ENCODE data around the gene PTPN11.
"Not testable (repeated sequence)": the region's sequence is repeated elsewhere in the genome, so short reads cannot be mapped to it uniquely, and the experiment has no call there.

The PTPN11 gene

DNA sequence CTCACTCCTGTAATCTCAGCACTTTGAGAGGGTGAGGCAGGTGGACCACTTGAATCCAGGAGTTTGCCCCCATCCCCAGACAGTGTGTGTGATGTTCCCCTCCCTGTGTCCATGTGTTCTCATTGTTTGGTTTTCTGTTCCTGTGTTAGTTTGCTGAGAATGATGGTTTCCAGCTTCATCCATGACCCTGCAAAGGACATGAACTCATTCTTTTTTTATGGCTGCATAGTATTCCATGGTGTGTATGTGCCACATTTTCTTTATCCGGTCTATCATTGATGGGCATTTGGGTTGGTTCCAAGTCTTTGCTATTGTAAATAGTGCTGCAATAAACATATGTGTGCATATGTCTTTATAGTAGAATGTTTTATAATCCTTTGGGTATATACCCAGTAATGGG is 38.4 kb downstream of the PTPN11 start:
- DNase-seq, result not testable (repeated sequence)

DNA sequence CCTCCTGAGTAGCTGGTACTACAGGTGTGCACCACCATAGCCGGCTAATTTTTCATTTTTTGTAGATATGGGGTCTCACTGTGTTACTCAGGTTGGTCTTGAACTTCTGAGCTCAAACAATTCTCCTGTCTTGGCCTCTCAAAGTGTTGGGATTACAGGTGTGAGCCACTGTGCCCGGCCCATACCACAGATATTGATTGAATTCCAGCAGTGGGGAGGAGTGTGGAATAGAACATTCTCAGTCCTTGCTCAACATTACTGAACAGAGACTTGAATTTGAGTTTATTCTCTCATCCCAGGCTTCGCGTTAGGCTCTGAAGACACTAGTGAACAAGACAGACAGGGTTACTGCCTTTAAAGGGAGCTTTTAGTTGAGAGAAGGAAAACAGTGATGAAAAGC is 39.6 kb downstream of the PTPN11 start:
- DNase-seq, result no peak

DNA sequence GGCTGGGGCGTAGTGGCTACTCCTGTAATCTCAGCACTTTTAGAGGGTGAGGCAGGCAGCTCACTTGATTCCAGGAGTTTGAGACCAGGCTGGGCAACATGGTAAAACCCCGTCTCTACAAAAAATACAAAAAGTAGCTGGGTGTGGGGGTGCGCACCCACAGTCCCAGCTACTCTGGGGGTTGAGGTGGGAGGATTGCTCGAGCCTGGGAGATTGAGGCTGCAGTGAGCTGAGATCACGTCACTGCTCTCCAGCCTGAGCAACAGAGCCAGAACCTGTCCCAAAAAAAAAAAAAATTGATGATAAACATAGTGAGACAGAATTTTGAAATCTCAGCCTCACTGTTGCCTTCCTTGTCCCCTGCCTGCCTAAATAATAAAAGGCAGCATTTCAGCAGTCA is 40.0 kb downstream of the PTPN11 start:
- DNase-seq, result no peak

DNA sequence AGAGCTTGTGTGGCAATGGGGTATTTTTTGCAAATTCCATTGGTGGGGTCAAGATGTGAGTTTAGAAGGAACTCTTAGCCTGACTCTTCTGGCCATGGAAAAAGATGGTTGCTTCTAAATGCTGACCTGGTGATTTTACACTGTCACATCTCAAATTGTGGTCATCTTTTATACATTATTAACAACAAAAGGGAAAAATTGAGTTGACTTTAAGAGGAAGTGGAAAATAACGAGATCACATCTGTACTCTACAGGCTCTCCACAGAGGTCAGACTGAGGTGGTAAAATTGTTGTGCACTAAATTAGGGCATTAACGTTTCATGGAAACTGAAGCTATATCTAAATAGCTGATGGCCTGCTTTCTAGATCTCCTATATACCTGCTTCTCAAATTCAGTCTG is 44.7 kb downstream of the PTPN11 start:
- DNase-seq, result no peak

DNA sequence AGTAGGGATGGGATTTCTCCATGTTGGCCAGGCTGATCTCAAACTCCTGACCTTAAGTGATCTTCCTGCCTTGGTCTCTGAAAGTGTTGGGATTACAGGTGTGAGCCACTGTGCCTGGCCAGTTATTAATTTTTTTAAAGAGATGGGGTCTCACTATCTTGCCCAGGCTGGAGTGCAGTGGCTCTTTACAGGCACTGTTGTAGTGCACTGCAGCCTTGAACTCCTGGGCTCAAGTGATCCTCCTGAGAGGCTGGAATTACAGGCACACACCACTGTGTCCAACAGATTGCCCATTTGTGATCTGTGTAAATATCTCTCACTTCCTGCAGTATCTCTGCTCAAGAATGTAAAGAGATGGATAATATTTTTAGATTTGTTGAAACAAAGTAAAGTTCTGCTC is 45.9 kb downstream of the PTPN11 start:
- no peak for DNase-seq

DNA sequence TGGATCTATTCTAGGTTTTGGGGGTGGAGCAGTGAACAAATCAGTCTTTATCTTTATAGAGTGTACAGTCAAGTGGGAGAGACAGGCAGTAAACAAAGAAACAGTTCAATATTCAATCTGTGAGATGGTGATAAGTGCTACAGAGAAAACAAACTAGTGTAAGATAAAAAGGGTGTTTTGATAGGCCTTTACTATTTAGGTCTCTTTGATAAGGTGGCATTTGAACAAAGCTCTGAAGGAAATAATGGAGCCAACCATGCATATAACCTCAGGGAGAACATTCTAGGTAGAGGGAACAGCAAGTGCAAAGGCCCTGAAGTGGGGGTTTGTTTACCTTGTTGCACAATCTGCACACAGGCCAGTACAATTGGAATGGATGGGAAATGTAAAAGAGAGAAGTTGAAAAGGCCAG is 47.3 kb downstream of the PTPN11 start:
- no peak for DNase-seq

DNA sequence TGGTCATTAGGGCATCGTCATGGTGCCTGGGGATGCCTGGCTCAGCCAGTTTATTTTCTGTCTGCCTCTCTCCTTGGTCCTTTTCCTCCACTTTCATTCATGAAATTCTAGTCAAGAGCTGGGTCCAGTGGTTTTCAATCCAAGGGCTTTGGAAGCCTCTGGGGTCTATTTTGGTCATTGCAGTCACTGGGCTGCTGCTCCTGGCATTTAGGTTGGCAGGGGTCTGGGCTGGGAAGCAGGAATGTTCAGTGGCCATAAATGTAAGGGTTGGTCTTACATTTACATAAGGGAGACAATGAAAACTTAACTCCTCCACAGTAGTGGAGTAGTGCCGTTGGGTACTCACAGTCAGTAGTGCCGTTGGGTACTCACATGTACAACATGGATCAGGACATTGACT is 48.1 kb downstream of the PTPN11 start:
- no peak for DNase-seq

DNA sequence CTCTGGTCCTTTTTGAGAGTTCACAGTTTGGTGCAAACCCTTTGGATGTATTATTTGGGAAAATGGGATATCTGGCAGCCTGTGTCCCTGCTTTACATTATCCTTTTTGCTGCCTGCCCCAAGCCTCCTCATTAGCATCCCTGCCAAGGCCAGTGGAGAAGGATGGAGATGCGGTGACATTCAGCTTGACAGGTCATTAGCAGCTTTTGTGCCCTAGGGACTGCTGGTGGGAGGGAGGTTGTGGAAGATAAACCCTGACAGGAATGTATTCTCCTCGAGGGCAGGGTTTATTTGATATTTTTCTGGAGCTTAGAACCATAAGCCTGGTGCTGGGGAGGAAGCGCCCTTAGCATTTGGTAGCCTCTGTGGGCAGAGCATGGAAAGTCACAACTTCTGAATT is 49.3 kb downstream of the PTPN11 start:
- DNase-seq, result no peak

DNA sequence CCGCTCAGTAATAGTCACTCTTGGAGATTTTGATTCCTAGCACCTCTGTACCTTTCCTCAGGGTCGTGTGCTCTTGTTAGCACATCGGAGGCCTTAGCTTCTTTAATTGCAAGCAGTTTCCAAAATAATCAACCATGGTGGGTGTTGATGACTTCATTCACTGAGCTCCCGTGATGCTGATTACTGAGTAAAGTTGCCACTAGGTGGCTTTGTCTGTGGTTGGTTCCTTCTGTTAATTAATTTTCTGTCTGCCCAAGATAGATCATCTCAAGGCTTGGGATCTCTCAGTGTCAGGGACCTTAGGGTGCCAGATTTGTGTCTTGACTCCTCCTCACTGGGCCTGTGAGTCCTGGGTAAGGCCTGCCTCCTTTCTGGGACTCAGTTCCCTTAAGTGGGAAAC is 54.3 kb downstream of the PTPN11 start:
- DNase-seq, result no peak

DNA sequence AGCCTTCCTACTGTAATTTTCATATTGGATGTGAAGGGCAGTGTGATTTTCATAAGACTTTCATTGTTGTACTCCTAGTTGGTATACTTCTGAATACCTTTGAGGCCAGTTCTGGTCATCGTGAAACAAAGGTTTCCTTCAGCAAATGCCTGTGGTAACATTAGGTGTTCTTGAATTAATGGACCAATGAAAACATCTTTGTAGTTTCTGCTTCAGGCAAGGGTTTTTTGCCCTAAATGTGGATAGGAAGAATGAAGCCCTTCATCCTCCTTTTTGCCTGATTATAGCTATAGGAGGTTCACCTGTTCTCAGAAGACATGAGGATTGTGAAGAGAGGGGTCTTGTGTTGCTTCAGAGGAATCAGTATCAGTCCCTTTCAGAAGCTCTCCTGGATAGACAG is 60.7 kb downstream of the PTPN11 start:
- no peak for DNase-seq

DNA sequence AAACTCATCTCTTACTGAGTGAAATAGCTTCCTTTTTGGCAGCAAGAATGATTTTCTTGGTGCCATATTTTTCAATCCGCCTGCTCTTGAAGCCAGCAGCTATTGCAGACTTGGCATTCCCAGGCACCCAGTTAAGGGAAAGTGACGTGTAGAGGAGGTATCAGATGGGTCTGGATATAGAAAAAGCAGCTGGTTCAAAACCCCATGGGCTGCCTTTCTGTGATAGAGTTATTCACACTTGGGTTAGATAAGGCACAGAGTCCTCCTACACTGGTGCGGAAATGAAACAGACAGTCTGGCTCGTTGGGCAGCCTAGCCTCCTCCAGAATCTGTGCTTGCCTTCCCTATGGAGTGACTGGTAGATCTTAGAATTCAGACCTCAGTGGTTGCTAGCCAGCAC is 62.2 kb downstream of the PTPN11 start:
- DNase-seq, result no peak

DNA sequence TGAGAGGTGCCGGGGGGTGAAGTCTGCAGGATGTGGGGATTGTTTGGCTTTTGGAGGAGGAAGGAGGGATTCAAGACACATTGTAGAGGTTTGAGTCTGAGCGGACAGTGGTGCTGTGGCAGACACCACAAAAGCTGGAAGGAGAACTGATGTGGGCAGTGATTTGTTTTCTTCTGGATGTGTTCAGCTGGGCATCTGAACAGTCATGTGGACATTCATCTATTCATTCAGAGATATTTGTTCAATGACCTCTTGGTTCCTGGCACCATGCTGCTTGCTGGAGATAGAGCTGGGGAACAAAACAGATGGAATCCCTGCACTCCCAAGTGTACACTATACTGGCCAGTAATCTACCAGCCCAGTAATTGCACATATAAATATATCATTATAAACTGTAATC is 64.0 kb downstream of the PTPN11 start:
- no peak for DNase-seq

DNA sequence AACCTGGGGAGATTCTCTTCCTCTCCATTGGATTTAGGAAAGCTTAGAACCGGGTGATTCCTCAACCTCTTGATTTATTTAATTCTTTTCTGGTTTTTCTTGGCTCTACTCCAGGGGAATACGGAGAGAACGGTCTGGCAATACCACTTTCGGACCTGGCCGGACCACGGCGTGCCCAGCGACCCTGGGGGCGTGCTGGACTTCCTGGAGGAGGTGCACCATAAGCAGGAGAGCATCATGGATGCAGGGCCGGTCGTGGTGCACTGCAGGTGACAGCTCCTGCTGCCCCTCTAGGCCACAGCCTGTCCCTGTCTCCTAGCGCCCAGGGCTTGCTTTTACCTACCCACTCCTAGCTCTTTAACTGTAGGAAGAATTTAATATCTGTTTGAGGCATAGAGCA is 67.6 kb downstream of the PTPN11 start:
- no peak for DNase-seq

DNA sequence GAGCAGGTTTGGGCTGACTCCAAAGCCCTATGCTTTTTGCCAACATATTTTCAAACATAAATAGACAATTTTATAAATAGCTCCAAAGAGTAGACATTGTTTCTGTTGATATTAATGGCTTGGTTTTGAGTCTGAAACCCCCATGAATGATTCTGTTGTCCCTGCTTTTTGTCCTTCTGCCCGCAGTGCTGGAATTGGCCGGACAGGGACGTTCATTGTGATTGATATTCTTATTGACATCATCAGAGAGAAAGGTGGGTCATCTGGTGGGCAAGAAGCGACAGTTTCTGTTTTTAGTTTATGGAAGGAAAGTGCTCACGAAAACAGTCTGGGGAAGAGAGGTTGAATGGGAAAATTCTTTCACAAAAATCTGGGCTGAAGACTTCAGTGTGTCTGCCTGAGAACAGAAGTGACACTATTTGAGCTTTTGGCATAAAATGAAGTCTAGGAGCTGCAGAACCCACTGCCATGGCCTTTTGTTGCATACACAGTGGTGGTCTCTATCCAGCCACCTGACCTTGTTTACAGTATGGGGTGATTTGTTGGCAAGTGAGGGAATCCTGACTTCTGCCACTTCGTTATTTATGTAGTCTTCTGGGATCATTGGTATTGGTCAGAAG is 69.6 kb downstream of the PTPN11 start:
- DNase-seq, result no peak

DNA sequence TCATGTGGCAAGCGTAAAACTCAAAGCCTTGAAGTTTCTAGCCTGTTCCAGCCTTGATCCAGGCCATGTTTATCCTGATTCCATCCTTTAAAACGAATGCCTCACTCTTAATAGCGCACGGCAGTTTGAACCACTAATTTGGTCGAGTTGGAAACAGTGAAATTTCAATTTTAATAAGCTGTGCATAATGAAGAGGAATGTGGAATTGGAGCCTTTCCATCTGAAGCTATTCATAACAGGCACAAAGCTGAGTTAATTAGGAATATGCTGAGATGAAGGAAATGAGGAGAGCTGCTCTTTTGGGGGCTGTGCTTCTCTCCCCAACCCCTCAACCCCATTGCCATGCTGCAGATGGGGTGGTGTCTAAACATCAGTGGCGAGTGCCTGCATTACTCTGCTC is 70.7 kb downstream of the PTPN11 start:
- no peak for DNase-seq

DNA sequence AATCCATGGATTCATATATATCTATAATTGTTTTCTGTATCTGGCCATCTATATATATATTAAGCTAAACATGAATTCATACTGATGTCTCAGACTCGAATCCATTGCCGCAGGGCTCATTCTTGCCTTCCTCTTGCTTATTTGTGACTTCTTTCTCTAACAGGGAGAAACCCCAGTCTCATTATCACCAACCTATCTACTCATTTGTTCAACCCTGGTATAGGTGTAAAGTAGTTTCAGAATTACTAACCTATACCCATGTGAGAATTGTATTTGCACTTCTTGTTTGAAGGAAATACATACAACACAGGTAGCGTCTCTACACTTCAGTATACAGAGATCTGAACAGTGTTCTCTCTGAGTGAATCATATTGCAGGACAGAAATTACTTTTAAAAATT is 77.7 kb downstream of the PTPN11 start:
- DNase-seq, result no peak

DNA sequence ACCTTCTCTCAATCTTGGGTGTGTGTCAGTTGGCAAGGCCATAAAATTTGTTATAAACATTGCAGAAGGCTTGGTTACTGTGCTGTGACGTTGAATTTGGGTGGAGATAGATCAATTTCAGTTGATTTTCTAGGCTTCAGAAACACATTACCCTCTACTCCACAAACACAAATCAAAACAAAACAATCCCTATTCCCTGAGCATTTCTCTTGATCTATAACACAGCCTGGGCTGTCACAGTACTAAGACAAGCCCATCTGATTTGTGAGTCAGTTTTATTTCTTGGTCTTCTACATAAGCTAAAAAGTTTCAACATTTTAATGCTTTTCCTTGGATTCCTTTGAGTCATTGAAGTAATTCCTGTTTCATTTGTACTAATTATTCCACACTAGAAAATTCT is 79.8 kb downstream of the PTPN11 start:
- no peak for DNase-seq

DNA sequence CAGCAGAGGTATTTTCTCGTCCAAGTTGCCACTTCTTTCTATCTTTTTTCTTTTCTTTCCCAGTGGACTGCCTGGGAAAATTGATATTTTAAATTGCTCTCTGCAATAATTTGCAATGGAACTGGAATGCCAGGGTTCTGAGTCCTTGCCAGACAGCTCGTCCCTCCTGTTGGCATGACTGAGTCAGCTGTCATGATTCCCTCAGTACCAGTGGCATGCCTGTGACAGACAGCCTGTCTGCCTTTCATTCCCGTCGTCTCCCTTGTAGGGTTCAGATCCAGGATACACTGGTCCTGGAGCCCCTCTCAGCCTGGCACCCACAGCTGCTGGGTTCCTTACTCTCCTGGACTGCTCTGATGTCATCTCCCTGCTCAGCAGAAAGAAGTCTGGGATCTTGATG is 84.8 kb downstream of the PTPN11 start:
- no peak for DNase-seq

DNA sequence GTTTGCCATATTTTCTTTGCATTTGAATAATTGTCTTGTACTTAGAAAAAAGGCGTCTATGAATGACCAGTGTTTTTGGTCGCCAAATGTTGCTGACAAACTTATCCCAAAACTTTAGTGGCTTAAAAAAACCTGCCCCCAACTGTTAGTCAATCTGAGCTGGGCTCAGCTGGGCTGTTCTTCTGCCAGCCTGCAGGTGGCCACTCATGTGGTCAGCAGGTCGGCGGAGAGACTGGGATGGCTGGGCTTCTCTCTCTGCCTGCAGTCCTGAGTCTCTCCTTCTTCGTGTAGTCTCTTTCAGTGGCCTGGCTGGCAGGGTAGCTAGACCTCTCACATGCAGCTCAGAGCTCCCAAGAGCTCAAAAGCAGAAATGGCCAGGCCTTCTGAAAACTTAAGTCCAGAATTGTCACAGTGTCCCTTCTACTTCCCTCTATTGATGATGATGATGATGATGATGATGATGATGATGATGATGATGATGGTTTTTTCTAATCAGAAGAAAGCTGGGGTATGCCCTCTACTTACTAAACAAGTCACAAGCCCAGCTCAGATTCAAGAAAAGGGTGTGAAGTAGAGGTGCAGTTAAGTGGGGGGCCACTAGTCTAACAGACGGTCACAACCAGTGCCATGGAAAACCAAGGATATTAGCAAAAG is 87.9 kb downstream of the PTPN11 start:
- no peak for DNase-seq

DNA sequence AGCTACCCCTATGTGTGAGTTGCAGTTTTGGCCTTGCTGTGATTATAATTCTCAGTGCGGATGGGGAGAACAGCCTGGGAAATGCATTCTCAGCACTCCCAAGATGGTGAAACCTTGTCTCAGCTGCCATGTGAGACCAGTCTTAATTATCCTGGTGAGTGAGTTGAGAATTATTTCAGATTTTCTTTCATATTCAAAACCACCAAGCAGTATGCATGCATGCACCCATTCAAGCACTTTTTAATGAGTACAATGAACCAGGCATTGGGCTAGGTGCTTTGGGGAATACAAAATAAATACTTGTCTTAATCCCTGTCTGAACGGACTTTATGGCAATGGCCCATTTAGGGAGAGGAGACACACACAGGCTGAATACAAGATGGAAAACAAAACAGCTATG is 94.7 kb downstream of the PTPN11 start:
- DNase-seq, result no peak

DNA sequence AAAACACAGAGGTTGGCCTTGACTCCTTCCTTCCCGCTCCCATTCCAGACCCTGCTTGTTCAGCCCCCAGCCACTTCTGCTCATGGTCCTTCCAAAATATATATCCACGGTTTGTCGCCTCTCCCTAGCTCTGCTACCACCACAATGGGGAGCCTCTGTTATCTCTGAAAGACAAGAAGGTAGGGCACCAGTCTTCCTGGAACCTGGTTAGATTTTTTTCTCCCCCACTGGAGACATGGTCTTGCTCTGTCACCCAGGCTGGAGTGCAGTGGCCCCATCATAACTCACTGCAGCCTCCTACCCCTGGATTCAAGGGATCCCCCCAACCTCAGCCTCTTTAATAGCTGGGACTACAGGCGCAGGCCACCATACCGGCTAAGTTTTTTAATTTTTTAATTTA is 95.7 kb downstream of the PTPN11 start:
- DNase-seq, result no peak

DNA sequence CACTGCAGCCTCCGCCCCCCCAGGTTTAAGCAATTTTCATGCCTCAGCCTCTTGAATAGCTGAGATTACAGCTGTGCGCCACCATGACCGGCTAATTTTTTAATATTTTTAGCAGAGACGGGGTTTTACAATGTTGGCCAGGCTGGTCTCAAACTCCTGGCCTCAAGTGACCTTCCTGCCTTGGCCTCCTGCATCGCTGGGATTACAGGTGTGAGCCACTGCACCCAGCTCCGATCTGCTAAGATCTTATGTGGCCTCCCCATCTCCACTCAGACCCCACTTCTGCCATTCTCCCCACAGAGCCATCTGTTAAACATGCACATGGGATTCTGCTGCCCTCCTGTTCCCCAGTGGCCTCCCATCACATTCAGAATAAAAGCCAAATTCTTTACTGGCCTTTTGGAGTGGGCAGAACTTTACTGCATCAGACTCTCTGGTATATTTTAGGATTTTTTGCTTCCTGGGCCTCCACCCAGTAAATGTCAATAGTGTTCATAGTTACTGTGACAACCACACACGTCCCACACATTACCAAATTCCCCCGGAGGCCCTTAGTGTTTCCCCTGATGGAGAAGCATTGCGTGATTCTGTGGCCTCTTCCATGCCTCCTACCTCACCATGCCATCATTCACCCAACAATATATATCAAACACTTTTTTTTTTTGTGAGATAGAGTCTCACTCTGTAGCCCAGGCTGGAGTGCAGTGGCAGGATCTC is 96.3 kb downstream of the PTPN11 start:
- no peak for DNase-seq

DNA sequence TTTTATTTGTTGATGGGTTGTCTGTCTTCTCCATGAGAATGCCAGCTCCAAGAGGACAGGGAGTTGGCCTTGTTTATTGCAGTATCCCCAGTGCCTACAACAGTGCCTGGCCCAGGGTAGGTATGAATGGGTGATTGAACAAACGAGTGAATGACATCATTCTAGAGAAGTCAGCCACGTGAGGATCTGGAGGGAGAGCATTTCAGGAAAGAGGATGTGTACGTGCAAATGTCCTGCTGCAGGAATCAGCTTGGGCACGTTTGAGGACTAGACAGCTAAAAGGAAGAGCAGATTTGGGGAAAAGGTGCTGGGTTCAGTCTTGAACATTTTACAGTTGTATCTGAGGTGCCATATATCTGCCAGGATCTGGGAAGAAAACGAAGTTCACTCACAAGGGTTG is 97.1 kb downstream of the PTPN11 start:
- no peak for DNase-seq

DNA sequence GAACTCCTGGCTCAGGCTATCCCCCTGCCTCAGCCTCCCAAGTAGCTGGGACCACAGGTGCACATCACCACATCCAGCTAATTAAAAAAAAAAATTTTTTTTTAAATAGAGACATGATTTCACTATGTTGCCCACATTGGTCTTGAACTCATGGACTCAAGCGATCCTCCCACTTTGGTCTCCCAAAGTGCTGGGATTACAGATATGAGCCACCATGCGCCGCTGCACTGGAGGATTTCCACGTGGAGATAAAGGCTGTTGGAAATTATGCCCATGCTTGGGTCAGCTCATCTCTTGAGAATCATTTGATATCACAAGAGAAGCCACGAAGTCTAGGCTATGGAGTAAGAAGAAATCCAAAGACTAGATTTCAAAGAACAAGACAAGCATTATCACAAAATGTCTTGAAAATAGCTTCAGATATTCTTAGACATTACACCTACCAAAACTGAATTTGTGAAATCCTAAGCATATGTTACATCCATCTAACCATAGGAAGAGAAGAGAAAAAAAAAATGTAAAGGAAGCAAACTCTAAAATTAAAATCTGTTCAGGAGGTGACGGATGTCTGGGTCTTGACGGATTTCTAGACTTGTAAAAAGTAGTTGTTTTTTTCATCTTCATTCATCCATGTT is 99.1 kb downstream of the PTPN11 start:
- no peak for DNase-seq
